H9 (cell line): ENCODE data around the gene DEGS2. TPM values are rescaled to one million over a fixed set of nuclear protein-coding genes. Genes with fewer than 3 reads are reported as not detected.

ENCODE experiments used
- DNase-seq: peaks from one replicate; pipeline ENCODE4 v3.0.0-alpha.2; 2017
- H2AFZ ChIP-seq: one replicate; pipeline ENCODE4 v1.6.1; 2013; ENCODE audit warnings: mild to moderate bottlenecking, low read length, control low read depth, moderate library complexity
- H2AK5ac ChIP-seq: 2 replicates; pipeline ENCODE4 v1.6.1; 2013; ENCODE audit warnings: low read length, control low read depth, mixed read lengths; ENCODE audit not compliant: insufficient read length
- H2BK120ac ChIP-seq: one replicate; pipeline ENCODE4 v1.6.1; 2013; ENCODE audit warnings: low read depth, mild to moderate bottlenecking, low read length, control low read depth, inconsistent platforms; ENCODE audit not compliant: poor library complexity, severe bottlenecking
- H2BK12ac ChIP-seq: 2 replicates; pipeline ENCODE4 v1.6.1; 2013; ENCODE audit warnings: low read length, control low read depth, mixed read lengths, low read depth; ENCODE audit not compliant: insufficient read length
- H2BK15ac ChIP-seq: 2 replicates; pipeline ENCODE4 v1.6.1; 2013; ENCODE audit warnings: low read depth, low read length, control low read depth
- H2BK20ac ChIP-seq: one replicate; pipeline ENCODE4 v1.6.1; 2013; ENCODE audit warnings: low read depth, mild to moderate bottlenecking, low read length, control low read depth, inconsistent platforms; ENCODE audit not compliant: poor library complexity, severe bottlenecking
- H2BK5ac ChIP-seq: 2 replicates; pipeline ENCODE4 v1.6.1; 2013; ENCODE audit warnings: low read length, control low read depth, mixed read lengths; ENCODE audit not compliant: insufficient read length
- H3K14ac ChIP-seq: 2 replicates; pipeline ENCODE4 v1.6.1; 2013; ENCODE audit warnings: low read length, control low read depth; ENCODE audit not compliant: insufficient read depth
- H3K18ac ChIP-seq: 2 replicates; pipeline ENCODE4 v1.6.1; 2013; ENCODE audit warnings: low read depth, mild to moderate bottlenecking, mixed read lengths, low read length, control low read depth; ENCODE audit not compliant: insufficient read length
- H3K23ac ChIP-seq: 2 replicates; pipeline ENCODE4 v1.6.1; 2013; ENCODE audit warnings: low read length, control low read depth, mixed read lengths, low read depth; ENCODE audit not compliant: insufficient read length
- H3K23me2 ChIP-seq: 2 replicates; pipeline ENCODE4 v1.6.1; 2013; ENCODE audit warnings: low read depth, mild to moderate bottlenecking, mixed read lengths, low read length, control low read depth; ENCODE audit not compliant: insufficient read length, poor library complexity, severe bottlenecking
- H3K27ac ChIP-seq: 2 replicates; pipeline ENCODE4 v1.5.1; 2013; ENCODE audit warnings: low read length, control low read depth, mixed read lengths, low read depth; ENCODE audit not compliant: insufficient read length
- H3K27me3 ChIP-seq: 2 replicates; pipeline ENCODE4 v1.6.1; 2013; ENCODE audit warnings: low read length, control low read depth, inconsistent platforms; ENCODE audit not compliant: insufficient read depth
- H3K4ac ChIP-seq: 2 replicates; pipeline ENCODE4 v1.6.1; 2013; ENCODE audit warnings: low read depth, mild to moderate bottlenecking, control low read depth, inconsistent platforms, low read length, moderate library complexity
- H3K4me1 ChIP-seq: 2 replicates; pipeline ENCODE4 v1.6.1; 2013; ENCODE audit warnings: low read length, control low read depth, inconsistent platforms; ENCODE audit not compliant: insufficient read depth
- H3K4me2 ChIP-seq: 2 replicates; pipeline ENCODE4 v1.6.1; 2013; ENCODE audit warnings: low read length, control low read depth, mixed read lengths; ENCODE audit not compliant: insufficient read length, insufficient read depth
- H3K56ac ChIP-seq: 2 replicates; pipeline ENCODE4 v1.6.1; 2013; ENCODE audit warnings: low read depth, mild to moderate bottlenecking, mixed read lengths, low read length, control low read depth; ENCODE audit not compliant: insufficient read length
- H3K79me1 ChIP-seq: 2 replicates; pipeline ENCODE4 v1.6.1; 2013; ENCODE audit warnings: low read depth, mild to moderate bottlenecking, moderate library complexity, low read length, control low read depth, inconsistent platforms; ENCODE audit not compliant: insufficient read depth, poor library complexity, severe bottlenecking
- H3K79me2 ChIP-seq: 2 replicates; pipeline ENCODE4 v1.6.1; 2013; ENCODE audit warnings: low read length, control low read depth, inconsistent platforms; ENCODE audit not compliant: insufficient read depth
- H3K9ac ChIP-seq: 2 replicates; pipeline ENCODE4 v1.6.1; 2013; ENCODE audit warnings: low read length, control low read depth, mixed read lengths; ENCODE audit not compliant: insufficient read length; ENCODE audit errors: extremely low read depth
- H3K9me3 ChIP-seq: one replicate; pipeline ENCODE4 v1.6.1; 2013; ENCODE audit warnings: low read depth, low read length, inconsistent platforms; ENCODE audit not compliant: control insufficient read depth
- H3T11ph ChIP-seq: one replicate; pipeline ENCODE4 v1.6.1; 2013; ENCODE audit warnings: mild to moderate bottlenecking, low read length, control low read depth, inconsistent platforms
- H4K20me1 ChIP-seq: one replicate; pipeline ENCODE4 v1.6.1; 2013; ENCODE audit not compliant: control insufficient read depth, insufficient read length, insufficient read depth
- H4K5ac ChIP-seq: 2 replicates; pipeline ENCODE4 v1.6.1; 2013; ENCODE audit warnings: low read depth, mild to moderate bottlenecking, mixed read lengths, low read length, control low read depth; ENCODE audit not compliant: insufficient read length
- H4K8ac ChIP-seq: replicated peaks from 2 replicates; pipeline ENCODE4 v1.6.1; 2013; ENCODE audit warnings: low read length, control low read depth, mixed read lengths, low read depth; ENCODE audit not compliant: insufficient read length
- H4K91ac ChIP-seq: 2 replicates; pipeline ENCODE4 v1.6.1; 2013; ENCODE audit warnings: low read depth, mild to moderate bottlenecking, moderate library complexity, mixed read lengths, low read length, control low read depth; ENCODE audit not compliant: insufficient read length
- H3K27ac Mint-ChIP-seq, 3 experiments: 2 replicates in 2 of 3; 3 replicates in 1 of 3; pipeline ENCODE4 v1.8.0; 2020 to 2021; ENCODE audit warnings: mixed read lengths in 3 of 3, mild to moderate bottlenecking in 1 of 3, moderate library complexity in 1 of 3
- H3K27me3 Mint-ChIP-seq: 2 replicates; pipeline ENCODE4 v1.8.0; 2021; ENCODE audit warnings: low read depth, mild to moderate bottlenecking, moderate library complexity, mixed read lengths
- H3K36me3 Mint-ChIP-seq, 3 experiments: 2 replicates in 2 of 3; 3 replicates in 1 of 3; pipeline ENCODE4 v1.8.0; 2020 to 2021; ENCODE audit warnings: low read depth in 3 of 3, mixed read lengths in 3 of 3; ENCODE audit not compliant: insufficient read depth in 1 of 3
- H3K4me1 Mint-ChIP-seq, 2 experiments: 2 replicates each; pipeline ENCODE4 v1.8.0; 2020; ENCODE audit warnings: mixed read lengths in 2 of 2
- H3K4me3 Mint-ChIP-seq, 2 experiments: 2 replicates in 1 of 2; 3 replicates in 1 of 2; pipeline ENCODE4 v1.8.0; 2020 to 2021; ENCODE audit warnings: mild to moderate bottlenecking in 2 of 2, mixed read lengths in 2 of 2, moderate library complexity in 1 of 2
- H3K9me3 Mint-ChIP-seq, 2 experiments: 2 replicates in 1 of 2; 3 replicates in 1 of 2; pipeline ENCODE4 v1.8.0; 2020; ENCODE audit warnings: mild to moderate bottlenecking in 2 of 2, mixed read lengths in 2 of 2, moderate library complexity in 1 of 2
- WGBS: extraction: QIAGEN DNeasy Blood & Tissue Kit; methylation state at CpG from one replicate; pipeline ENCODE4 v1.1.7; 2013; ENCODE audit warnings: missing lambda C conversion rate, low lambda C conversion rate, mixed read lengths; ENCODE audit not compliant: insufficient read length; ENCODE audit errors: extremely low coverage; 5-methylcytosine and 5-hydroxymethylcytosine counted together
- total RNA-seq: library from RNA; stranded (reverse); gene quantifications from 2 replicates; pipeline ENCODE4 v1.2.1, GENCODE V29; 2021
- TF ChIP-seq, protein P1 (sequence below): fragments of 200-600 bp; sonication (generic); conservative IDR thresholded peaks from 3 replicates; pipeline ENCODE4 v1.8.0; 2021; ENCODE audit warnings: antibody characterized with exemption, mild to moderate bottlenecking

DEGS2 gene
- total RNA-seq, 1 experiment from 2014 or later: 0.72 TPM

DNA sequence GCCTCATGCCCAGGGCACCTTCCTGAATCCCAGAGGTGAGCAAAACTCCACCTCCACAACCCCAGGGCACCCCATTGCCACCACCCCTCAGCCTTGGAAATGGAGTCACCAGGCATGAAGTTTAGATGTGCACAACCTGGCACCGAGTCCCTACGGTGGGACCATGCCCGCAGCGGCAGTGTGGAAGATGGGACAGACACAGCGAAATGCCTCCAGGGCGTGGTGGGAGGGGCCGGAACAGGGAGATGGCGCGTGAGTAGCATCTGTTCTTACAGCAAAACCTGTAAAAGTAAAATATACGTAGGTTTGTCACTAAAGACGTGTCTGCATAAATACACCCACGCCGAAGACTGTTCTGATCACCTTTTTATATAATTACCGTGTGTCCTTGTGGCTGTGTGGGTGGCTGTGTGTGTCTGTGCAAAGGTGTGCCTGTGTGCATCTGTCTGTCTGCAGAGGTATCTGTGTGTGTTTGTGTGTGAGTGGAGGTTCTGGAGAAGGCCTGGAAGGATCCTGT is 17.4 kb upstream of the DEGS2 start:
- H3K9me3 Mint-ChIP-seq: peaks cover 3 to 7% of the 10 kb centered on the region in 2 experiments; a peak in 4 of 5 replicates

More for the DNA sequence above, 17.4 kb upstream of the DEGS2 start:
- Histone ChIP-seq H4K8ac (no peak overlapping the region), H3K79me1 (no peaks in the 10 kb centered on the region), H3K27me3 (no peaks in the 10 kb centered on the region), H4K91ac (no peak overlapping the region), H3K18ac (no peak overlapping the region), H2BK120ac (no peak overlapping the region), H3K79me2 (no peaks in the 10 kb centered on the region), H2AFZ (no peak overlapping the region), H3K14ac (no peak overlapping the region), H2BK20ac (no peak overlapping the region), H4K20me1 (no peaks in the 10 kb centered on the region), H3K27ac (no peak overlapping the region), H3K56ac (no peak overlapping the region), H2BK5ac (no peak overlapping the region), H2BK15ac (no peak overlapping the region), H3K23me2 (peaks cover 5% of the 10 kb centered on the region), H2AK5ac (no peak overlapping the region), H3K4me2 (no peak overlapping the region), H3K4me1 (no peaks in the 10 kb centered on the region), H3K9ac (no peak overlapping the region), H3K23ac (no peak overlapping the region), H2BK12ac (no peak overlapping the region), H4K5ac (no peak overlapping the region), H3T11ph (no peak overlapping the region), H3K4ac (no peak overlapping the region), H3K9me3 (no peaks in the 10 kb centered on the region)
- no peak for DNase-seq
- no CpG with 5 or more reads among the region's 14 CpGs for WGBS
- H3K4me3 Mint-ChIP-seq: no peak overlapping the region
- peaks cover 0 to 7% of the 10 kb centered on the region in 2 experiments; a peak in 3 of 4 replicates for H3K4me1 Mint-ChIP-seq
- peaks cover 0 to 4% (median 0%) of the 10 kb centered on the region in 3 experiments; a peak in 1 of 7 replicates for H3K36me3 Mint-ChIP-seq
- H3K27ac Mint-ChIP-seq: no peak overlapping the region
- H3K27me3 Mint-ChIP-seq: peaks cover 4% of the 10 kb centered on the region
- TF ChIP-seq, protein P1, sequence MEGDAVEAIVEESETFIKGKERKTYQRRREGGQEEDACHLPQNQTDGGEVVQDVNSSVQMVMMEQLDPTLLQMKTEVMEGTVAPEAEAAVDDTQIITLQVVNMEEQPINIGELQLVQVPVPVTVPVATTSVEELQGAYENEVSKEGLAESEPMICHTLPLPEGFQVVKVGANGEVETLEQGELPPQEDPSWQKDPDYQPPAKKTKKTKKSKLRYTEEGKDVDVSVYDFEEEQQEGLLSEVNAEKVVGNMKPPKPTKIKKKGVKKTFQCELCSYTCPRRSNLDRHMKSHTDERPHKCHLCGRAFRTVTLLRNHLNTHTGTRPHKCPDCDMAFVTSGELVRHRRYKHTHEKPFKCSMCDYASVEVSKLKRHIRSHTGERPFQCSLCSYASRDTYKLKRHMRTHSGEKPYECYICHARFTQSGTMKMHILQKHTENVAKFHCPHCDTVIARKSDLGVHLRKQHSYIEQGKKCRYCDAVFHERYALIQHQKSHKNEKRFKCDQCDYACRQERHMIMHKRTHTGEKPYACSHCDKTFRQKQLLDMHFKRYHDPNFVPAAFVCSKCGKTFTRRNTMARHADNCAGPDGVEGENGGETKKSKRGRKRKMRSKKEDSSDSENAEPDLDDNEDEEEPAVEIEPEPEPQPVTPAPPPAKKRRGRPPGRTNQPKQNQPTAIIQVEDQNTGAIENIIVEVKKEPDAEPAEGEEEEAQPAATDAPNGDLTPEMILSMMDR: no peak
